AG09319 (cell line): ENCODE results near the gene FNTB.
"Not testable (repeated sequence)": the region's sequence is repeated elsewhere in the genome, so short reads cannot be mapped to it uniquely, and the experiment has no call there.

ENCODE experiments used
- DNase-seq: peaks from one replicate; pipeline ENCODE4 v3.0.0-alpha.2; 2010; ENCODE audit warnings: low read depth; ENCODE audit errors: extremely low read depth
- CTCF ChIP-seq: IDR thresholded peaks from 2 replicates; pipeline ENCODE4 v1.5.1; 2011; ENCODE audit warnings: low read depth, mild to moderate bottlenecking, inconsistent platforms, low read length, moderate library complexity

The FNTB gene

GRCh38 chr14:65019944-65020566, 33.4 kb downstream of the FNTB start:
- DNase-seq: peak; percentile 53
- TF ChIP-seq CTCF: peak; percentile 71

DNA sequence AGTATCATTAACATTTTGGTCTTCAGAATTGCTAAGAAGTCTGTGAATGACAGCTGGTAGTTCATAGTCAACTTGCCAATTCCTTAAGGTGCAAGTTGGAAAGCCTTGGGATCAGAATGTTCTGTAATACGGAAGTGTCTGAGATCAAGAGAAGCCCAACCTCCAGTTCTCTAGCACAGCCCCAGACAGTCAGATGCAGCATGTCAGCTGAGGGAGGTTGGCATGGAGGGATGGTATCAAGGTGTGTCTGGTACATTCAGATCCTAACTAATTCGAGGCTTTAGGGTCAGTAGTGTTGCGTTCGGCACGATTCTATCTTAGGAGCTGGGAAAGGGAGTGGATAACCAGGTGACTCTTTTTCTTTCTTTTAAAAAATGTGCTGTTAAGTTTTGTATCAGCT, 38.3 kb downstream of the FNTB start:
- TF ChIP-seq CTCF: no peak
- no peak for DNase-seq

GRCh38 chr14:65025818-65026217, 39.1 kb downstream of the FNTB start:
- no peak for TF ChIP-seq CTCF
- no peak for DNase-seq

DNA sequence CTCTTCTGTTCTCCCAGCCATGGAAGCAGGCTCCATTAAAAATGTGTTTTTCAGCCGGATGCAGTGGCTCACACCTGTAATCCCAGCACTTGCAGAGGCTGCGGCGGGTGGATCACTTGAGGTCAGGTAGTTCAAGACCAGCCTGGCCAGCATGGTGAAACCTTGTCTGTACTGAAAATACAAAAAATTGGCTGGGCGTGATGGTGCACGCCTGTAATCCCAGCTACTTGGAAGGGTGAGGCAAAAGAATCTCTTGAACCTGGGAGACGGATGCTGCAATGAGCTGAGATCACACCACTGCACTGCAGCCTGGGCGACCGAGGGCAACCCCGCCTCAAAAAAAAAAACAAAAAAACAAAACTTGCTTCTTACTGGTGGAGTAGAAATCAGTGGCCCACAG, 39.8 kb downstream of the FNTB start:
- TF ChIP-seq CTCF: no peak
- no peak for DNase-seq

DNA sequence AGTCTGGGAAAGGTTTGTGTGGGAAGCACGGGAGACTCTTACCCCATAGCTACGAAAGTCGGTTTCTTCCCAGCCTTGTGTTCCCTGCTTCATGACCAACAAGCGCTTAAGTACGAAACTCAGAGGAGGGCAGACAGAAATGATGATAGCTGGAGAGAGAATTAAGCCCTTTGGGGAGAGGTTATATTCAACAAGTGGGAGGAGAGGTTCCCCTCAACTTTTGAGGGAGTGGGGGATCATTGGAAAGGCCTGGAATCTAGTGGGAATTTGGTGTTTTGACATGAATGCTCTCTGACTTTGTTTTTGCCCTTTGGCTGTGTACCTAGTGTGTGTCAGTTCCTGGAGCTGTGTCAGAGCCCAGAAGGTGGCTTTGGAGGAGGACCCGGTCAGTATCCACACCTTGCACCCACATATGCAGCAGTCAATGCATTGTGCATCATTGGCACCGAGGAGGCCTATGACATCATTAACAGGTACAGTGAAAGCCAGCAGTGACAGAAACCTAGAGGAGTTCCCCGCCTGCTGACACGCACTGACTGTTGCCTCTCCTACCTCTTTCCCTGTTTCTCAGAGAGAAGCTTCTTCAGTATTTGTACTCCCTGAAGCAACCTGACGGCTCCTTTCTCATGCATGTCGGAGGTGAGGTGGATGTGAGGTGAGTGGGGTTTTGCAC, 40.6 kb downstream of the FNTB start:
- TF ChIP-seq CTCF: no peak
- DNase-seq: no peak

DNA sequence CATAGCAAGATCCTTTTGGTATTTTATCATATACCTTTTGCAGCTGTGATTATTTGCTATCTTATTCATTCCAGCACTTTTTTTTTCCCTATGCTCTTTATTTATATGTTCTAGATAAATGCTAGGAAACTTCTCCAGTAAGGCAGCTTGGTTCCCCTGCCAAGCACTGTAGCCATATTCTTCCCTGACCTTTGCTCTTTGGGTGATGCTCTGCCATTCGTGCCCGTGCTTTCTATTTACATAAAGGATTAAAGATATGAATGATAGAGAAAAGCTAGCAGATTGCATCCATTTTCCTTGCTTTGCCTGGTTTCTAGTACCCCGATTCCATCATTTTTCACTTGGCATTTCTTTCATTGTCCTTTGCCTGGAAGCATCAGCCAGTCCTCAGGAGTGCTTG, 42.2 kb downstream of the FNTB start:
- no peak for DNase-seq
- no peak for TF ChIP-seq CTCF

- not testable (repeated sequence) for DNase-seq
These were observed 44.6 kb downstream of the FNTB start for GRCh38 chr14:65031321-65031720.

DNA sequence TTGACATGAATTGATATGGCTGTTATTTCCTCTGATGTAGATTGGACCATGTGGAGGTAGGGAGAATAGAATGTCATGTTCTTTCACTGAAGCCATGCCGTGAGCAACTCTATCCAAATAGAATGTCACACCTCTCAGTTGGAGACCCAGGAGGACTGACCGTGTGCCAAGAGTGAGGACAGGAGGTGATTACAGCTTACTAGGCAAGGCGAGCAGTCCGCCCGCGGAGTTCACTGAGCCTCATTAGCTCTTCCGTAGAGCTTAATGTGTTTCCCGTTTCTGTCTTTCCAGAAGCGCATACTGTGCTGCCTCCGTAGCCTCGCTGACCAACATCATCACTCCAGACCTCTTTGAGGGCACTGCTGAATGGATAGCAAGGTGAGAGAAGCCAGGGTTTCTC, 45.6 kb downstream of the FNTB start:
- no peak for TF ChIP-seq CTCF
- DNase-seq: no peak
